ENCODE results near the gene NUDT15. TPM values are rescaled to one million over a fixed set of nuclear protein-coding genes. Genes with fewer than 3 reads are reported as not detected.

The NUDT15 gene
- total and polyA plus RNA-seq, 2 of the 8 experiments (the other 6 are each of a cell fraction or from before 2014, with no cell fraction given), result 37.8 to 65.9 TPM

DNA sequence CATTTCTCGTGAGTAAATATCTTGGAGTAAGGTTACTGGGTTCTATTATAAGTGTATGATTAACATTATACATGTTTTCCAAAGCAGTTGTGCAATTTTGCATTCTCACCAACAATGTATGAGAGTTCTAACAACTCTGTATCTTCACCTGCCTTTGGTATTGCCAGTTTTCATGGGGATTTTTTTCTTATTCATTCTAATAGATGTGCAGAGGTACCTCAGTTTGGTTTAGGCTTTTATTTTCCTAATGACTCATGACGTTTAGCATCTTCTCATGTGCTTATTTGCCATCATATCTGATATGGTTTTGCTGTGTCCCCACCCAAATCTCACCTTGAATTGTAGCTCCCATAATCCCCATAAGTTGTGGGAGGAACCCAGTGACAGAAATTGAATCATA lies 7.7 kb upstream of the NUDT15 start (continued):
- TF ChIP-seq CHD7 (IDR thresholded peaks at IDR 0.05; ENCODE audit: insufficient replicate concordance, low read length), result no peak
